ENCODE measurements around the gene DYSF. TPM values are rescaled to one million over a fixed set of nuclear protein-coding genes. Genes with fewer than 3 reads are reported as not detected.
A peak's percentile ranks its signal among the peaks of the same experiment; 100 is the strongest.

The DYSF gene
- total RNA-seq, 1 donor from 2014 or later = 11.1 TPM

DNA sequence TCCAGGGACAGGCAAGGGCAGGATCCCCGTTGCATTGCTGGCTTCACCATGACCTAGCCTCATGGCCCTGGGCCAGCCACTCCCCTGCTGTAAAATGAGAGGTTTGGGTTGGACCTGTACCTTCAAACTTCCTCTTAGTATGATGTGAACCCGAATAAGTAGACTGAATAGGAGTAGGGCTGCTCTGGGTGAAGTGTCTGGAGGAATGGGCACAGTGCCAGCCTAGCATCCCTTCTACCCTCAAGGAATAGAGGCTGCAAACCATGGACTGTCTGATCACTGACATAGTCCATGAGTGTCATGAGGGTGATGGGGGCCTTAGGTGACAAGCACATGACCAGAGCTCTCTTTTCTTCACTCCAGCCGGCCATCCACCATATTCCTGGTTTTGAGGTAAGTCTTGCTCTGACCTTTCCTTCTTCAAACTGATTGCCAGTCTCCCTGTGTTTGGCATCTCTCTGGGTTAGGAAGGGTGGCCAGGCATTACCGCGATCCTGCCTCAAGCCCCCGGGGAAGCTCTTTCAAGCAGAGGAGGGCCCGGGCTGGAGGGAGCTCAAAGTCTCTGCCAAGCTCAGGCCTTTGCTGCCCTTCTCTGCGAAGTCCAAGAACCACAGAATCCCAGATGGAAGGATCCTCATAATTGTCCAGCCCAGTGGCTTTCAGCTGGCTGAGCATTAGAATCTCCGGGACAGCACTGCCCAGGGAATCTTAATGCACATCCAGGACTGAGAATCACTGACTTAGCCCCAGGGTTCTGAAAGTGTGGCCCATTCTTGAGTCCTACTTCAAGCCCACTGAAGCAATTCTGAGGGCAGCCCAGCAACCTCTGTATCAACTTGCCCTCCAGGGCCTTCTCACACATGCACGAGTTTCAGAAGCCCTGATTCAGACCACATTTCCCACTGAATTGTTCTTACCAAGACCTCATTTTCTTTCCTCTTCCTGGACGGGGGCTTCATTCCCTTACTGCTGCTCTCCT lies 148.1 kb downstream of the DYSF start:
- Mint-ChIP-seq H3K4me3 (ENCODE audit: unreplicated experiment) (no peak overlapping the region), H3K36me3 (ENCODE audit: unreplicated experiment) (peaks cover 6% of the 10 kb centered on the region), H3K27ac (ENCODE audit: unreplicated experiment) (no peak overlapping the region), H3K27me3 (ENCODE audit: unreplicated experiment) (peaks cover 4% of the 10 kb centered on the region), H3K9me3 (ENCODE audit: unreplicated experiment) (peaks cover 6% of the 10 kb centered on the region), H3K4me1 (ENCODE audit: low read depth, unreplicated experiment) (peaks cover 24% of the 10 kb centered on the region)
- peak; percentile 5 for DNase-seq
- TF ChIP-seq, protein P1, sequence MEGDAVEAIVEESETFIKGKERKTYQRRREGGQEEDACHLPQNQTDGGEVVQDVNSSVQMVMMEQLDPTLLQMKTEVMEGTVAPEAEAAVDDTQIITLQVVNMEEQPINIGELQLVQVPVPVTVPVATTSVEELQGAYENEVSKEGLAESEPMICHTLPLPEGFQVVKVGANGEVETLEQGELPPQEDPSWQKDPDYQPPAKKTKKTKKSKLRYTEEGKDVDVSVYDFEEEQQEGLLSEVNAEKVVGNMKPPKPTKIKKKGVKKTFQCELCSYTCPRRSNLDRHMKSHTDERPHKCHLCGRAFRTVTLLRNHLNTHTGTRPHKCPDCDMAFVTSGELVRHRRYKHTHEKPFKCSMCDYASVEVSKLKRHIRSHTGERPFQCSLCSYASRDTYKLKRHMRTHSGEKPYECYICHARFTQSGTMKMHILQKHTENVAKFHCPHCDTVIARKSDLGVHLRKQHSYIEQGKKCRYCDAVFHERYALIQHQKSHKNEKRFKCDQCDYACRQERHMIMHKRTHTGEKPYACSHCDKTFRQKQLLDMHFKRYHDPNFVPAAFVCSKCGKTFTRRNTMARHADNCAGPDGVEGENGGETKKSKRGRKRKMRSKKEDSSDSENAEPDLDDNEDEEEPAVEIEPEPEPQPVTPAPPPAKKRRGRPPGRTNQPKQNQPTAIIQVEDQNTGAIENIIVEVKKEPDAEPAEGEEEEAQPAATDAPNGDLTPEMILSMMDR (IDR thresholded peaks at IDR 0.05; ENCODE audit: partially characterized antibody, unreplicated experiment) = no peak

DNA sequence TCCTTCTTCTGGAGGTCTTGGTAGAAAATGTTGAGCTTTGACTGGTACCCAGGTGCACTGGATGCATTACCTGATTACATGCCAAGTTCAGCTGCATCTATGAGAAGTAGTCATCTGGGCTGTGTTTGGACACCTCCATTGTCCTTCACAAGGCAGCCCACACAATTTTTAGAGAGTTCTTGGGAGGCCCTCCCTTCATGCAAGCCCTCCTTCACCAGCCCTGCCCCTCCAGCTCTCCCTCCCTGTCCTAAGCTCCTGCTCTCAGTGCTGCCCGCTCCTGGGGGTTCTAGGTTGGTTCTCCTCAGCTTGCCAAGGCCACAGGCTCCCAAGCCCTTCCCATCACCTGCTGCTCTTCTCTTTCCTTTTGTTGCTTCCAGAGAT lies 148.7 kb downstream of the DYSF start:
- DNase-seq = no peak
- Mint-ChIP-seq H3K36me3 (ENCODE audit: unreplicated experiment) (peaks cover 6% of the 10 kb centered on the region), H3K27me3 (ENCODE audit: unreplicated experiment) (peaks cover 4% of the 10 kb centered on the region), H3K9me3 (ENCODE audit: unreplicated experiment) (peaks cover 6% of the 10 kb centered on the region), H3K4me1 (ENCODE audit: low read depth, unreplicated experiment) (peaks cover 24% of the 10 kb centered on the region), H3K4me3 (ENCODE audit: unreplicated experiment) (no peak overlapping the region), H3K27ac (ENCODE audit: unreplicated experiment) (no peak overlapping the region)
- TF ChIP-seq, protein P1 (IDR thresholded peaks at IDR 0.05; ENCODE audit: partially characterized antibody, unreplicated experiment) = no peak

DNA sequence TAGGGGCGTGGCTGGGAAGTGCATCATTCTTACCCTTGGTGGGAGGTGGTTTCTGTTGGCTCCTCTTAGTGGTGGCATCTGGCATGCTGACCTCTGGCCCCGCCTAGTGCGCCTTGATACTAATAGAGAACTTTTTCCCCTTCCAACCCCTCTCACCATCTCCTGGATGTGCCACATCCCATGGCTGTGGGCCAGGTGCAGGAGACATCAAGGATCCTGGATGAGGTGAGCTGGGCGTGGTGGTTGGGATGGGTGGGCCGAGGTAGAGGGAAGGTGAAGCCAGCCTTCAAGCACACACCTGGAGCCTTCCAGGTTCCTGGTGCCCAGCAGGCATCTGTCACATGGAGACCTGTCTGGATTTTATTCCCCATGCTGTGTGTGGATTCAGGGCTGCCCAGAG lies 149.2 kb downstream of the DYSF start:
- Mint-ChIP-seq H3K4me1 (ENCODE audit: low read depth, unreplicated experiment) (peaks cover 24% of the 10 kb centered on the region), H3K36me3 (ENCODE audit: unreplicated experiment) (peaks cover 6% of the 10 kb centered on the region), H3K4me3 (ENCODE audit: unreplicated experiment) (no peak overlapping the region), H3K27ac (ENCODE audit: unreplicated experiment) (no peak overlapping the region), H3K9me3 (ENCODE audit: unreplicated experiment) (peaks cover 9% of the 10 kb centered on the region), H3K27me3 (ENCODE audit: unreplicated experiment) (peaks cover 4% of the 10 kb centered on the region)
- peak; percentile 3 for DNase-seq
- TF ChIP-seq, protein P1 (IDR thresholded peaks at IDR 0.05; ENCODE audit: partially characterized antibody, unreplicated experiment) = no peak

DNA sequence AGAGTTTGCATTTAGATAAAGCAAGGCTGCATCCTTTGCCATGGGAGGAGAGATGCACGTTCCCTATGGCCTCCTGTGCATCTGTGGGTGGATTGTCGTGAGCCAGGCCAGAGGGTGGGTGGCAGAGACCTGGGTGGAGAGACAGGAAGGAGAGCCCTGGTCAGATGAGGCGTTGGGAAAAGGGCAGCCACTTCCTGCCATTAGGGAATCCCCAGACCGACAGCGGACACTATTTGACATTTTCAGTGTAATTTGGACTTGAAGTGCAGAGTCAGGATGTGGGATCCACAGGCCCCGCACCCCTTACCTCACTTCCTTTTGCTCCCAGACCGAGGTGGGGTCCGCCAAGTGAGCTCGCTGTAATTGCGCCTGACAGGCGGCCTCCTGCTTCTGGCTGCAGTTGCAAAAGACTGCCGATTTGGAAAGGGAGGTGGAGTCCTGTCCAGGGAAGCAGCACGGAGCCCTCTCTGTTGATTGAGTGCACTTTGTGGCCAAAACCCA lies 150.0 kb downstream of the DYSF start:
- H3K27ac Mint-ChIP-seq (ENCODE audit: unreplicated experiment) = no peak overlapping the region
- no peak overlapping the region for H3K4me3 Mint-ChIP-seq (ENCODE audit: unreplicated experiment)
- peaks cover 11% of the 10 kb centered on the region for H3K9me3 Mint-ChIP-seq (ENCODE audit: unreplicated experiment)
- TF ChIP-seq, protein P1 (IDR thresholded peaks at IDR 0.05; ENCODE audit: partially characterized antibody, unreplicated experiment) = no peak
- DNase-seq = peak; percentile 11
- H3K4me1 Mint-ChIP-seq (ENCODE audit: low read depth, unreplicated experiment) = peaks cover 23% of the 10 kb centered on the region
- H3K36me3 Mint-ChIP-seq (ENCODE audit: unreplicated experiment) = peaks cover 6% of the 10 kb centered on the region
- peaks cover 4% of the 10 kb centered on the region for H3K27me3 Mint-ChIP-seq (ENCODE audit: unreplicated experiment)
